ENCODE results near the gene AGGF1.
A peak's percentile ranks its signal among the peaks of the same experiment; 100 is the strongest.

AGGF1 gene

GRCh38 chr5:77083088-77083487 lies 52.9 kb downstream of the AGGF1 start:
- in situ Hi-C loops (cut with HindIII; ENCODE audit: low sequenced_read_pairs): no loop called here
- no peak overlapping the region for H3K4me3 ChIP-seq (ENCODE audit: low read depth, low read length)
- TF ChIP-seq CTCF (IDR thresholded peaks at IDR 0.05; ENCODE audit: low read depth, low read length): no peak
- no peak for DNase-seq (ENCODE audit: low read depth, low spot score)

- no peak for TF ChIP-seq CTCF (IDR thresholded peaks at IDR 0.05; ENCODE audit: low read depth, low read length)
- in situ Hi-C loops (cut with HindIII; ENCODE audit: low sequenced_read_pairs): no loop called here
- H3K4me3 ChIP-seq (ENCODE audit: low read depth, low read length): peak overlapping the region; percentile 66
- DNase-seq (ENCODE audit: low read depth, low spot score): no peak
Measured at GRCh38 chr5:77086368-77086688, 56.1 kb downstream of the AGGF1 start.

GRCh38 chr5:77086689-77087483 lies 56.7 kb downstream of the AGGF1 start, which contains the start of gene ZBED3:
Gene ZBED3 (minus strand): TSS chr5:77087285. CDS start chr5:77077878, 9,407 bp downstream.
- peak; percentile 89 for DNase-seq (ENCODE audit: low read depth, low spot score)
- in situ Hi-C loops (cut with HindIII; ENCODE audit: low sequenced_read_pairs): no loop called here
- peak; percentile 27 for TF ChIP-seq CTCF (IDR thresholded peaks at IDR 0.05; ENCODE audit: low read depth, low read length)

DNA sequence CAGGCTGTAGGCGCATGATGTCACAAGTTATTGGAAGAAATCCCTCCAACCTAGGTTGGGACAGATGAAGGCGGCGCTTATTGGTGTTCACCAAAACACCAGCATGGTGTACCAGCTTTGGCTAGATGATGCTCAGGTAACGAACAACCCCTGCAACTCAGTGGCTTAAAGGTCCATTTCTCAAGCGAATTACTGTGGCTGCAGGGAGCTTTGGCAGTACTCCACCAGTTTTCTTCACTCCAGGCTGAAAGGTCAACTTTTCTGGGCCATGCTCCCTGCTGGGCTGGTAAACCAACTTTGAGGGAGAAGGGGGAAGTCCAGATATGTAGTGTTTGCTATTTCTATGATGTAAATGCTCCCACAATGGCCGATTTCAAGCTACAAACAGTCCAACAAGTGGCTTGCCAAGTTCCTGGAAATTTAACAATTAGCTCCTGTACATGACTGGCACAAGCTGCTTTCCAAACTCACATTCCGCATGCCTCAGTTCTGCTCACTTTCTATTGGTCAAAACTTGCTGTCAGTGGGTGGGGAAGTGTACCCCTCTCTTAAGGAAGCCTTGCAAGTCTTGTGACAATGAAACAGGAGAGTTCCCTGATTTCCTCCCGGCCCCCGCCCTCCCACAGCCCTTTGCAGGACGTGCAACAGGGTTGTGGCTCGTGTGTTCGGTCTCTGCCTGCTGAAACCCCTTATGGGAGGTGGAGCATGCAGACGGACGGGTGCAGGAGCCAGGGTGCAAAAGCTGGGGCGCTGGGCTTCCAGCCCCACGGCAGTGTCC lies 57.5 kb downstream of the AGGF1 start:
- DNase-seq (ENCODE audit: low read depth, low spot score): peak; percentile 82
- in situ Hi-C loops (cut with HindIII; ENCODE audit: low sequenced_read_pairs): no loop called here
- TF ChIP-seq CTCF (IDR thresholded peaks at IDR 0.05; ENCODE audit: low read depth, low read length): no peak
- H3K4me3 ChIP-seq (ENCODE audit: low read depth, low read length): peak overlapping the region; percentile 66

More at GRCh38 chr5:77086689-77087483, 56.7 kb downstream of the AGGF1 start, which contains the start of gene ZBED3:
- peak within 1 kb of the TSS; percentile 66 for H3K4me3 ChIP-seq (ENCODE audit: low read depth, low read length)

DNA sequence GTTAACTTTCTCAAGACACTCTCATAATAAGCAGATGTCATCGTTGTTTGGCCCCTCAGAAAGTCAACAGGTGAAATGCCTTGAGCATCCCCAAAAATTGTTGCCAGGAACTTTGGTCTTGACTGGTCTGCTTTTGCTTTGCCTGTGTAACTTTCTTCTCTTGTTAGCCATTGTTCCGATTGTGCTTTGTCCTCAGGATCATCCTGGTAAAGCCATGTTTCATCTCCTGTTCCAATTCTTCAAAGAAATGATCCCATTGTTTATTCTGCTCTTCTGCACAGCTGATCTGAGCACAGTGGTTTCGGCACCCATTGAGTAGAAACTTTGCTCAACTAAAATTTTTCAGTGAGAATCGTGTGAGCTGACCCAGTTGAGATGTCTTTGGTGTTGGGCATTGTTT lies 65.0 kb downstream of the AGGF1 start:
- TF ChIP-seq CTCF (IDR thresholded peaks at IDR 0.05; ENCODE audit: low read depth, low read length): no peak
- H3K4me3 ChIP-seq (ENCODE audit: low read depth, low read length): no peak overlapping the region
- no peak for DNase-seq (ENCODE audit: low read depth, low spot score)
- in situ Hi-C loops (cut with HindIII; ENCODE audit: low sequenced_read_pairs): no loop called here

GRCh38 chr5:77101298-77101697 lies 71.1 kb downstream of the AGGF1 start:
- peak; percentile 39 for DNase-seq (ENCODE audit: low read depth, low spot score)
- in situ Hi-C loops (cut with HindIII; ENCODE audit: low sequenced_read_pairs): no loop called here
- TF ChIP-seq CTCF (IDR thresholded peaks at IDR 0.05; ENCODE audit: low read depth, low read length): no peak
- H3K4me3 ChIP-seq (ENCODE audit: low read depth, low read length): no peak overlapping the region
